Muscle of leg (tissue), 11 donors: ENCODE data around the gene KLHL35. TPM values are rescaled to one million over a fixed set of nuclear protein-coding genes. Genes with fewer than 3 reads are reported as not detected.
"Not testable (repeated sequence)": the region's sequence is repeated elsewhere in the genome, so short reads cannot be mapped to it uniquely, and the experiment has no call there.

Source experiments
- DNase-seq: peaks from one replicate; pipeline ENCODE4 v3.0.0; 2013
- H3K27ac ChIP-seq: one replicate; pipeline ENCODE4 v1.5.1; 2013; ENCODE audit warnings: mild to moderate bottlenecking, low read length, control low read depth
- H3K27me3 ChIP-seq: one replicate; pipeline ENCODE4 v1.6.1; 2013; ENCODE audit warnings: low read length; ENCODE audit not compliant: control insufficient read depth, insufficient read depth
- H3K36me3 ChIP-seq: one replicate; pipeline ENCODE4 v1.6.1; 2013; ENCODE audit warnings: low read length; ENCODE audit not compliant: control insufficient read depth, insufficient read depth
- H3K4me1 ChIP-seq: one replicate; pipeline ENCODE4 v1.6.1; 2013; ENCODE audit warnings: low read length; ENCODE audit not compliant: control insufficient read depth, insufficient read depth
- H3K4me3 ChIP-seq: one replicate; pipeline ENCODE4 v1.5.1; 2013; ENCODE audit warnings: low read length, control low read depth
- H3K9me3 ChIP-seq: replicated peaks from 2 replicates; pipeline ENCODE4 v1.6.1; 2013; ENCODE audit warnings: low read depth, low read length; ENCODE audit not compliant: control insufficient read depth
- WGBS: methylation state at CpG from one replicate; pipeline ENCODE4 v1.1.5; 2013; ENCODE audit warnings: missing lambda C conversion rate; ENCODE audit not compliant: insufficient coverage; 5-methylcytosine and 5-hydroxymethylcytosine counted together
- polyA plus RNA-seq, 8 donors: library from polyadenylated mRNA; unstranded; fragments of 120-200 nt; gene quantifications; one replicate each; pipeline versions ENCODE4 v1.2.1 to v1.2.3, GENCODE V29; 2013; ENCODE audit warnings: inconsistent platforms in 1 of 8, low replicate concordance in 1 of 8; ENCODE audit not compliant: insufficient read length in 8 of 8, insufficient read depth in 1 of 8
- total RNA-seq: library from RNA; stranded (reverse); fragments of 120-200 nt; gene quantifications from one replicate; pipeline ENCODE4 v1.2.4, GENCODE V29; 2013

Gene KLHL35
- total and polyA plus RNA-seq, 9 donors, result 2.3 to 6.5 (median 4.2) TPM

DNA sequence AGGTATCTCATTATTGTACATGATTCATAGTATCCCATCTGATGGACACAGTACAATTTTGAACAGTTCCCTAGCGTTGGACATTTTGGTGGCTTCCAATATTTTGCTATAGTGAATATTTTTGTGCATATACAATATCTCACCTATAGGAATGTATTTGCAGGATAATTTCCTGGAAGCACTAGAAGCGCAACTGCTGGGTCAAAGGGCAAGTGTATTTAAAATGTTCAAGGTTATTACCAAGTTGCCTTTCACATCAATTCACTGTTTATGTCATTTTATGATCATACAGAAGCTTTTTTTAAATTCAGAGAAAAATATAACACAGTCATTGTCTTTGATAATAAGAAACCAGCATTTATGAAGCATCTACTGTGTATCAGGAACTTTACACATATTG is 52.8 kb downstream of the KLHL35 start:
- Histone ChIP-seq H3K27me3 (no peaks in the 10 kb centered on the region), H3K9me3 (no peaks in the 10 kb centered on the region), H3K4me1 (peaks cover 15% of the 10 kb centered on the region), H3K4me3 (no peak overlapping the region), H3K27ac (peak overlapping the region; percentile 59), H3K36me3 (no peaks in the 10 kb centered on the region)
- no peak for DNase-seq
- no CpG with 5 or more reads among the region's 2 CpGs for WGBS

DNA sequence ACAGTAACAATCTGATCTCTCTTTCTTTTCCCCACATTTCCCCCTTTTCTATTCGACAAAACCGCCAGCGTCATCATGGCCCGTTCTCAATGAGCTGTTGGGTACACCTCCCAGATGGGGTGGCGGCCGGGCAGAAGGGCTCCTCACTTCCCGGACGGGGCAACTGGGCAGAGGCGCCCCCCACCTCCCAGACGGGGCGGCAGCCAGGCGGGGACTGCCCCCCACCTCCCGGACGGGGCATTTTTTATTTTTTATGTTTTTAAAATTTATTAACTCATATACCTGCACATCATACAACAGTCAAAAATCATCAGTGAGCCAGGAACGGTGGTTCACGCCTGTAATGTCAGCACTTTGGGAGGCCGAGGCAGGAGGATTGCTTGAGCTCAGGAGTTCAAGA is 54.2 kb downstream of the KLHL35 start:
- not testable (repeated sequence) for H3K27me3 ChIP-seq, H3K4me3 ChIP-seq, H3K27ac ChIP-seq, H3K36me3 ChIP-seq, DNase-seq, H3K9me3 ChIP-seq
- peaks cover 13% of the 10 kb centered on the region for H3K4me1 ChIP-seq
- 85% methylated on average over 4 of the region's 17 CpGs for whole genome bisulfite sequencing

- Histone ChIP-seq H3K27ac (no peak overlapping the region), H3K27me3 (peaks cover 2% of the 10 kb centered on the region), H3K4me1 (peaks cover 12% of the 10 kb centered on the region), H3K4me3 (no peak overlapping the region), H3K36me3 (no peaks in the 10 kb centered on the region), H3K9me3 (no peaks in the 10 kb centered on the region)
- DNase-seq, result no peak
- WGBS, result 61% methylated on average over 6 of the region's 9 CpGs
Measured at GRCh38 chr11:75376175-75376574, 56.8 kb downstream of the KLHL35 start.

DNA sequence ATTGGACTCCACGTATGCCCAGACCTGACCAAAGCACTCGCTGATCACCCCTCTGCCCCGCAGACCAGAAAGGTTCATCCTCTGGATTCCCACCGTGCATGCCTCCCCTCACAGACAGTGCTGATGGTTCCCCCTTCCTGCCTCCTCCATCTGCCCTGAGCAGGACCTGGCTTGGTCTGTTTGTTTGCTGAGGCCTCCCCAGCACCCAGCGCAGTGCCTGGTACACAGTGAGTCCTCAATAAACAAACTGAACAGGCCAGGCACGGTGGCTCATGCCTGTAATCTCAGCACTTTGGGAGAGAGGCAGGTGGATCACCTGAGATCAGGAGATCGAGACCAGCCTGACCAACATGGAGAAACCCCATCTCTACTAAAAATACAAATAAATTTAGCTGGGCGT is 57.4 kb downstream of the KLHL35 start:
- no peak for DNase-seq
- Histone ChIP-seq H3K27ac (no peak overlapping the region), H3K27me3 (peaks cover 2% of the 10 kb centered on the region), H3K9me3 (no peaks in the 10 kb centered on the region), H3K36me3 (no peaks in the 10 kb centered on the region), H3K4me3 (no peak overlapping the region), H3K4me1 (peaks cover 6% of the 10 kb centered on the region)
- 85% methylated on average over 3 of the region's 8 CpGs for WGBS

DNA sequence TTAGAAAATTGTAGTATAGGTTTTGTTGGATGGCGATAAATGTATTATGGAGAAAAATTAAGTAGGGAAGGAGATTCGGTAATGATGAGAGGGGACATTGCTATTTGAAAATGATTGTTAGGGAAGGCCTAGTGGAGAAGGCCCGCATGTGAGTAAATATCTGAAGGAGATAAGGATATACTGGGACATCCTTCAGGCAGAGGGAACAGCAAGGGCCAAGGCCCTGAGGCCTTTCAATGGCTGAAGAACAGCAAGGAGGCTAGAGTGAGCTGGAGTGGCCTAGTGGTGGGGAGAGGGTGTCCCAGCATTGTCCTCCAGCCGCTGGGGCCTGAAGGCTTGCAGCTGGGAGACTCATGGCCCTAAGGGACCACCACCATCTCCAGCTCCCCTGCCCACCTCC is 58.4 kb downstream of the KLHL35 start:
- 83% methylated on average over 4 of the region's 4 CpGs for WGBS
- Histone ChIP-seq H3K27me3 (peaks cover 2% of the 10 kb centered on the region), H3K36me3 (no peaks in the 10 kb centered on the region), H3K9me3 (no peaks in the 10 kb centered on the region), H3K27ac (no peak overlapping the region), H3K4me1 (no peaks in the 10 kb centered on the region), H3K4me3 (no peak overlapping the region)
- DNase-seq, result no peak

DNA sequence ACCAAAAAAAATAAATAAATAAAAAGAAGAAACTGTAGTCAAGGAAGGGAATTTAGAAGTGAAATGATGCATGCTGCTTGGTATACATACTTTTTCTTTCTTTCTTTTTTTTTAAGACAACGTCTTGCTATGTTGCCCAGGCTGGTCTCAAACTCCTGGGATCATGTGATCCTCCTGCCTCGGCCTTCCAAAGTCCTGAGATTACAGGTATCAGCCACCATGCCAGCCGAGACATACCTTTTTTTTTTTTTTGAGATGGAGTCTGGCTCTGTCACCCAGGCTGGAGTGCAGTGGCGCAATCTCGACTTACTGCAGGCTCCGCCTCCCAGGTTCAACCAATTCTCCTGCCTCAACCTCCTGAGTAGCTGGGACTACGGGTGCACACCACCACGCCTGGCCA is 59.8 kb downstream of the KLHL35 start:
- peaks cover 2% of the 10 kb centered on the region for H3K9me3 ChIP-seq
- peaks cover 2% of the 10 kb centered on the region for H3K27me3 ChIP-seq
- no peaks in the 10 kb centered on the region for H3K36me3 ChIP-seq
- no peak overlapping the region for H3K27ac ChIP-seq
- DNase-seq, result no peak
- WGBS, result 64% methylated on average over 3 of the region's 8 CpGs
- no peak overlapping the region for H3K4me3 ChIP-seq
- no peaks in the 10 kb centered on the region for H3K4me1 ChIP-seq

Other genes with a start within 250 kb of the KLHL35 start
- gene TPBGL, start 192.4 kb downstream of the KLHL35 start, total RNA-seq, result not detected
- gene TPBGL, start 192.4 kb downstream of the KLHL35 start, polyA plus RNA-seq, result under 1 TPM; 0.08 to 0.37 (median 0.21) TPM
- gene ARRB1, start 81.5 kb downstream of the KLHL35 start, total RNA-seq, result 14.7 TPM
- gene ARRB1, start 81.5 kb downstream of the KLHL35 start, polyA plus RNA-seq, result 10 to 100 TPM; 14.0 to 22.7 (median 20.7) TPM
- 3,986 TPM for gene RPS3, start 33.7 kb downstream of the KLHL35 start, total RNA-seq
- gene RPS3, start 33.7 kb downstream of the KLHL35 start, polyA plus RNA-seq, result 1,000 to 10,000 TPM; 3,265 to 4,158 (median 4,038) TPM
- 12.8 TPM for gene GDPD5, start 92.7 kb upstream of the KLHL35 start, total RNA-seq
- gene GDPD5, start 92.7 kb upstream of the KLHL35 start, polyA plus RNA-seq, result 10 to 100 TPM; 14.1 to 33.2 (median 21.4) TPM
- gene SERPINH1, start 129.1 kb upstream of the KLHL35 start, total RNA-seq, result 229 TPM
- 100 to 1,000 TPM; 316 to 589 (median 433) TPM for gene SERPINH1, start 129.1 kb upstream of the KLHL35 start, polyA plus RNA-seq
- gene MAP6, start 235.8 kb upstream of the KLHL35 start, total RNA-seq, result 6.1 TPM
- gene MAP6, start 235.8 kb upstream of the KLHL35 start, polyA plus RNA-seq, result 10 to 100 TPM in 4 of 8 donors, 1 to 10 TPM in 4; 6.9 to 13.4 (median 9.9) TPM